VCaP (cell line): Measurements from ENCODE around the gene SCT.

Source experiments
- H3K27ac ChIP-seq: fragments of 450-650 bp; 2 replicates; pipeline ENCODE4 v1.5.1; 2017
- TF ChIP-seq, protein P1 (sequence below): fragments of 450-650 bp; conservative IDR thresholded peaks from 2 replicates; pipeline ENCODE4 v1.5.1; 2017; ENCODE audit warnings: mild to moderate bottlenecking, moderate library complexity

Gene SCT

DNA sequence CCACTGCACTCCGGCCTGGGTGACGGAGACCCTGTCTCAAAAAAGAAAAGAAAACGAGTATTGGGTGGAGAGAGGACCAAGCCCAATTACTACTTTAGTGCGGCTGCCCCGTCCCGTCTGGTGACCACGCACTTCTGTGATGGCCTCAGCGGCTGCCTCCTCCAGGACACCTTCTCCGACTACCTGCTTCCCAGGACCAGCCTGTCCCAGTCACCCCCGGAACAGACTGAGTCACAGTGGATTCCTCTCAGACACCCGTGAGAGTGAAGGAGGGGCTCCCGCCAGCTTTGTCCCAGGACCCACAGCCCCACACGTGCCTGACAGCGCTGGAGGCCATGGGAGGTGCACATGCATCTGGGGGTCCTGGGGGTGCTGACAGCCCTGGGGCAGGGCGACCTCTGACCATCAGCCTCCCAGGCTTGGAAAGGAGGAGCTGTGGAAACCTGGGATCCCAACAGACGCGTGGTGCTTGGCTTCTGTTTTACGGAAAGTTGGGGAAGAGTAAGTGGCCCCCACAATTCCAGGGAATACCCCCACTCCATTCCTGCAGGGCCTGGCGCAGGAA lies 14.9 kb upstream of the SCT start:
- H3K27ac ChIP-seq = no peak overlapping the region
- TF ChIP-seq, protein P1, sequence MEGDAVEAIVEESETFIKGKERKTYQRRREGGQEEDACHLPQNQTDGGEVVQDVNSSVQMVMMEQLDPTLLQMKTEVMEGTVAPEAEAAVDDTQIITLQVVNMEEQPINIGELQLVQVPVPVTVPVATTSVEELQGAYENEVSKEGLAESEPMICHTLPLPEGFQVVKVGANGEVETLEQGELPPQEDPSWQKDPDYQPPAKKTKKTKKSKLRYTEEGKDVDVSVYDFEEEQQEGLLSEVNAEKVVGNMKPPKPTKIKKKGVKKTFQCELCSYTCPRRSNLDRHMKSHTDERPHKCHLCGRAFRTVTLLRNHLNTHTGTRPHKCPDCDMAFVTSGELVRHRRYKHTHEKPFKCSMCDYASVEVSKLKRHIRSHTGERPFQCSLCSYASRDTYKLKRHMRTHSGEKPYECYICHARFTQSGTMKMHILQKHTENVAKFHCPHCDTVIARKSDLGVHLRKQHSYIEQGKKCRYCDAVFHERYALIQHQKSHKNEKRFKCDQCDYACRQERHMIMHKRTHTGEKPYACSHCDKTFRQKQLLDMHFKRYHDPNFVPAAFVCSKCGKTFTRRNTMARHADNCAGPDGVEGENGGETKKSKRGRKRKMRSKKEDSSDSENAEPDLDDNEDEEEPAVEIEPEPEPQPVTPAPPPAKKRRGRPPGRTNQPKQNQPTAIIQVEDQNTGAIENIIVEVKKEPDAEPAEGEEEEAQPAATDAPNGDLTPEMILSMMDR = no peak

DNA sequence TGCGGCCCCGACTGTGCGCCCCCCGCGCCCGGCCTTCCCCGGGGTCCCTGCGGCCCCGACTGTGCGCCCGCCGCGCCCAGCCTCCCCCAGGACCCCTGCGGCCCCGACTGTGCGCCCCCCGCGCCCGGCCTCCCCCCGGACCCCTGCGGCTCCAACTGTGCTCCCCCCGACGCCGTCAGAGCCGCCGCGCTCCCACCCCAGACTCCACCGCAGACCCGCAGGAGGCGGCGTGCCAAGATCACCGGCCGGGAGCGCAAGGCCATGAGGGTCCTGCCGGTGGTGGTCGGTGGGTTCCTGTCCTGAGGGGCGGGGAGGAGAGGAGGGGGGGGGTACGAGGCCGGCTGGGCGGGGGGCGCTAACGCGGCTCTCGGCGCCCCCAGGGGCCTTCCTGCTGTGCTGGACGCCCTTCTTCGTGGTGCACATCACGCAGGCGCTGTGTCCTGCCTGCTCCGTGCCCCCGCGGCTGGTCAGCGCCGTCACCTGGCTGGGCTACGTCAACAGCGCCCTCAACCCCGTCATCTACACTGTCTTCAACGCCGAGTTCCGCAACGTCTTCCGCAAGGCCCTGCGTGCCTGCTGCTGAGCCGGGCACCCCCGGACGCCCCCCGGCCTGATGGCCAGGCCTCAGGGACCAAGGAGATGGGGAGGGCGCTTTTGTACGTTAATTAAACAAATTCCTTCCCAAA lies 13.2 kb upstream of the SCT start:
- TF ChIP-seq, protein P1 = no peak
- H3K27ac ChIP-seq = no peak overlapping the region

DNA sequence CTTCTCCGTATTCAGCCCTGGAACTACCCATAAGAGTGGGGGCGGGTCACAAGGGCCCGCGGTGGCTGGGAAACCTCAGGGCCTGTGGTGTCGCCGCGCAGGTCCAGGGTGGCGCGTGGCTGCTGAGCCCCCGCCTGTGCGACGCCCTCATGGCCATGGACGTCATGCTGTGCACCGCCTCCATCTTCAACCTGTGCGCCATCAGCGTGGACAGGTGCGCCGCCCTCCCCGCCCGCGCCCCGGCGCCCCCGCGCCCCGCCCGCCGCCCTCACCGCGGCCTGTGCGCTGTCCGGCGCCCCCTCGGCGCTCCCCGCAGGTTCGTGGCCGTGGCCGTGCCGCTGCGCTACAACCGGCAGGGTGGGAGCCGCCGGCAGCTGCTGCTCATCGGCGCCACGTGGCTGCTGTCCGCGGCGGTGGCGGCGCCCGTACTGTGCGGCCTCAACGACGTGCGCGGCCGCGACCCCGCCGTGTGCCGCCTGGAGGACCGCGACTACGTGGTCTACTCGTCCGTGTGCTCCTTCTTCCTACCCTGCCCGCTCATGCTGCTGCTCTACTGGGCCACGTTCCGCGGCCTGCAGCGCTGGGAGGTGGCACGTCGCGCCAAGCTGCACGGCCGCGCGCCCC lies 12.5 kb upstream of the SCT start:
- no peak overlapping the region for H3K27ac ChIP-seq
- TF ChIP-seq, protein P1 = no peak

DNA sequence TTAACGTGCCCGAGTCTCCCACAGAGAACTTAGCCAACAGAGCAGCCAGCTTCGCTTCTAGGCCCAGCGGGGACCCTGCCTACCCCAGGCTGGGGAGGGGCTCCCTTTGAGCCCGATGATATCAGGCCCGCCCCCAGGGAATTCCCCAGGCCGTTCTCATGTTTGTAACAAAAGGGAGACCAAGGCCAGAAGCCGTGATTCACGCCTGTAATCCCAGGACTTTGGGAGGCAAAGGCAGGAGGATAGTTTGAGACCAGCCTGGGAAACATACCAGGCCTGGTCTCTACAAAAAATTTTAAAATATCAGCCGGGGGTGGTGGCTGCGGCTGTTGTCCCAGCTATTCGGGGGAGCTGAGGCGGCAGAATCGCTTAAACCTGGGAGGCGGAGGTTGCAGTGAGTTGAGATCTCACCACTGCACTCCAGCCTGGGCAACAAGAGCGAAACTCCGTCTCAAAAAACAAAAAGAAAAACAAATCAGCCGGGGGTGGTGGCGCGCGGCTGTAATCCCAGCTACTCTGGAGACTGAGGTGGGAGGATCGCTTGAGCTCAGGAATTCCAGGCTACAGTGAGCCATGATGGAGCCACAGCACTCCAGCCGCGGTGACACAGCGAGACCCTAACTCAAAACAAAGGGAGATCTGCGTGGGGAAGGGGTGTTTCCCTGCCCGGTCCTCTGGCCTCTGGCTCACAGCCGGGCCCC lies 11.8 kb upstream of the SCT start:
- TF ChIP-seq, protein P1 = no peak
- no peak overlapping the region for H3K27ac ChIP-seq

DNA sequence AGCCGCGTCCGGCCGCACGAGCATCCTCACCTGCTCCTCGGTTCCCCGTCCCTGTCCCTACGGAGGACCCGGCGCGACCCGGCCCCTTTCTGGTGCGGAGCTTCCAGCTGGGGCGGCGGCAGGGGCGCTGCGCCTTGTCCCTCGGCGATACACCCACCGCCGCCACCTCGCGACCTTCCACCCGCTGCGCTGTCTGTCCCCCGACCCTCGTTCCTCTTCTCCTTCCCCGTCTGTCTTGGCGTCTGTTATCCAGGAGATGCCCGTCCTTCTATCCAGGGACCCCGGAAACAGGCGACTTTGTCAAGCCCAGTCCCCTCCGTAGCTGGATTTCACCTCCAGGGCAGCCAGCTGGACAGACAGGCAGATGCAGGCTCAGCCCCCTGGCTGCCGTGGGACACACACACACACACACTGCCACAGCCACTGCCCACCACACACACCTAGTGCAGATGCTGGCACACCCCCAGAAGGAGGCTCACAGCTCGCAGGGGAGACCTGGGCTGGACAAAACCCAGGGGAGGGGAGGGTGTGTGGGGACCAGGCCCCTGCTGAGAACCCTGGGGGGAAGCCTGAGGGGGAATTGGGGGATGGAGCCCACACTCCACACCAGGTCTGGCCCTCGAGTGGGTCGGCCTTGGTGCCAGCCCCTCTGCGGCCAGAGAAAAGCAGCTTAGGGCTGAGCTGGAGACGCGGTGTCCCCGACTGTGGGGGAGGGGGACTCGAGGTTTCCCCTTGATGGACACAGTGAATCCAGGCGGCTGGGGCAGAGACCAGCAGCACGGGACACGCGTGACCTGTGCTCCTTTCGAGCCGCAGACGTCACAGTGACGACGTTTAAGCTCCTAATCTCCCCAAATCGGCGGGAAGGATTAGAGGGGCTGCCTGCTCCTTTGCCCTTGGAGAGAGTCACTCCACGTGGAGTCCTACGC lies 10.9 kb upstream of the SCT start:
- TF ChIP-seq, protein P1 = no peak
- no peak overlapping the region; the same call in 1 of the 2 replicates for H3K27ac ChIP-seq

DNA sequence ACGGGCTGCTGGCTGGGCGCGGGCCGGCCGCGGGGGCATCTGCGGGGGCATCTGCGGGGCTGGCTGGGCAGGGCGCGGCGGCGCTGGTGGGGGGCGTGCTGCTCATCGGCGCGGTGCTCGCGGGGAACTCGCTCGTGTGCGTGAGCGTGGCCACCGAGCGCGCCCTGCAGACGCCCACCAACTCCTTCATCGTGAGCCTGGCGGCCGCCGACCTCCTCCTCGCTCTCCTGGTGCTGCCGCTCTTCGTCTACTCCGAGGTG lies 10.3 kb upstream of the SCT start:
- no peak overlapping the region; the same call in 1 of the 2 replicates for H3K27ac ChIP-seq
- TF ChIP-seq, protein P1 = no peak
